Calu3 (cell line): ENCODE results near the gene SIPA1L2. TPM values are rescaled to one million over a fixed set of nuclear protein-coding genes. Genes with fewer than 3 reads are reported as not detected.
A peak's percentile ranks its signal among the peaks of the same experiment; 100 is the strongest.

Experiments used
- BruUV-seq: library from RNA; stranded (reverse); fragments of 400-500 nt; replicated peaks from 2 replicates; lab custom pipeline; 2021; lab: Mats Ljungman, UMichigan
- CTCF ChIA-PET: fragments of 300-600 bp; sonication (Branson Sonifier 250); formaldehyde crosslinking; loops from one replicate; lab custom pipeline; 2022; ENCODE audit warnings: antibody characterized with exemption; lab: Charles Lee
- DNase-seq: peaks from one replicate; pipeline ENCODE4 v3.0.0; 2022
- H3K27ac Mint-ChIP-seq: one replicate; pipeline ENCODE4 v1.8.0; 2022; ENCODE audit warnings: mixed read lengths; ENCODE audit not compliant: unreplicated experiment
- H3K27me3 Mint-ChIP-seq: one replicate; pipeline ENCODE4 v1.8.0; 2022; ENCODE audit warnings: mixed read lengths; ENCODE audit not compliant: unreplicated experiment
- H3K36me3 Mint-ChIP-seq: one replicate; pipeline ENCODE4 v1.8.0; 2022; ENCODE audit warnings: mild to moderate bottlenecking, moderate library complexity, mixed read lengths; ENCODE audit not compliant: insufficient read depth, unreplicated experiment
- H3K4me1 Mint-ChIP-seq: one replicate; pipeline ENCODE4 v1.8.0; 2022; ENCODE audit warnings: mild to moderate bottlenecking, low read depth, mixed read lengths; ENCODE audit not compliant: unreplicated experiment
- H3K4me3 Mint-ChIP-seq: one replicate; pipeline ENCODE4 v1.8.0; 2022; ENCODE audit warnings: mild to moderate bottlenecking, low read depth, moderate library complexity, mixed read lengths; ENCODE audit not compliant: unreplicated experiment
- H3K9me3 Mint-ChIP-seq: one replicate; pipeline ENCODE4 v1.8.0; 2022; ENCODE audit warnings: low read depth, mixed read lengths; ENCODE audit not compliant: unreplicated experiment
- CTCF ChIP-seq: fragments of 200-600 bp; IDR thresholded peaks from one replicate; pipeline ENCODE4 v1.8.0; 2022; ENCODE audit warnings: antibody characterized with exemption; ENCODE audit not compliant: unreplicated experiment
- intact Hi-C: fragments of 100-400 bp; cut with micrococcal nuclease; formaldehyde crosslinking; loops from one replicate; pipeline ENCODE4 v1.10.0; 2022; ENCODE audit not compliant: unreplicated experiment
- total RNA-seq: library from RNA; stranded (reverse); gene quantifications from 2 replicates; pipeline ENCODE4 v1.2.3, GENCODE V29; 2022

The SIPA1L2 gene
- total RNA-seq, 1 experiment from 2014 or later: 1.5 TPM

- Mint-ChIP-seq H3K36me3 (peaks cover 25% of the 10 kb centered on the region), H3K9me3 (no peaks in the 10 kb centered on the region), H3K4me1 (peaks cover 8% of the 10 kb centered on the region), H3K27ac (peak overlapping the region; percentile 54), H3K4me3 (peak overlapping the region; percentile 93), H3K27me3 (peaks cover 88% of the 10 kb centered on the region)
- CTCF ChIA-PET: interaction anchor here (1.1 to 1.6 kb wide), 4 partner anchors 8 to 872 kb away, joined by 3 to 23 read pairs (median 12); no protein-coding TSS in a partner anchor
- no peak for DNase-seq
- intact Hi-C loops: loop anchor here (10.0 kb wide), 1 partner anchor 354 kb away; no protein-coding TSS in a partner anchor
- BruUV-seq: no TSS peak
- no peak for TF ChIP-seq CTCF
These were observed 1.3 kb downstream of the SIPA1L2 start for GRCh38 chr1:232628335-232629249.

- Mint-ChIP-seq H3K36me3 (peaks cover 25% of the 10 kb centered on the region), H3K4me3 (no peak overlapping the region), H3K9me3 (no peaks in the 10 kb centered on the region), H3K27ac (no peak overlapping the region), H3K4me1 (peaks cover 8% of the 10 kb centered on the region), H3K27me3 (peaks cover 80% of the 10 kb centered on the region)
- no TSS peak for BruUV-seq
- no peak for TF ChIP-seq CTCF
- CTCF ChIA-PET: interaction anchor here (0.6 to 1.6 kb wide), 11 partner anchors 9 to 871 kb away, joined by 3 to 23 read pairs (median 4); no protein-coding TSS in a partner anchor
- DNase-seq: peak; percentile 40
- intact Hi-C loops: loop anchor here (1.0 to 10.0 kb wide), 3 partner anchors 353 to 871 kb away; no protein-coding TSS in a partner anchor
These were observed 2.1 kb downstream of the SIPA1L2 start for GRCh38 chr1:232627645-232628334.

- peaks cover 8% of the 10 kb centered on the region for H3K4me1 Mint-ChIP-seq
- TF ChIP-seq CTCF: no peak
- H3K9me3 Mint-ChIP-seq: no peaks in the 10 kb centered on the region
- peaks cover 74% of the 10 kb centered on the region for H3K27me3 Mint-ChIP-seq
- H3K4me3 Mint-ChIP-seq: no peak overlapping the region
- no peak overlapping the region for H3K27ac Mint-ChIP-seq
- intact Hi-C loops: loop anchor here (1.0 to 10.0 kb wide), 3 partner anchors 352 to 870 kb away; no protein-coding TSS in a partner anchor
- H3K36me3 Mint-ChIP-seq: peaks cover 25% of the 10 kb centered on the region
- CTCF ChIA-PET: interaction anchor here (0.6 to 1.6 kb wide), 12 partner anchors 8 to 870 kb away, joined by 3 to 23 read pairs (median 4); no protein-coding TSS in a partner anchor
- no peak for DNase-seq
- no TSS peak for BruUV-seq
These were observed 2.8 kb downstream of the SIPA1L2 start for GRCh38 chr1:232627171-232627570.

GRCh38 chr1:232626452-232626851 lies 3.5 kb downstream of the SIPA1L2 start:
- no peaks in the 10 kb centered on the region for H3K9me3 Mint-ChIP-seq
- H3K4me3 Mint-ChIP-seq: no peak overlapping the region
- intact Hi-C loops: loop anchor here (2.0 to 10.0 kb wide), 2 partner anchors 352 to 870 kb away; no protein-coding TSS in a partner anchor
- H3K27ac Mint-ChIP-seq: no peak overlapping the region
- BruUV-seq: no TSS peak
- DNase-seq: no peak
- CTCF ChIA-PET: interaction anchor here (0.6 to 1.6 kb wide), 4 partner anchors 30 to 759 kb away, joined by 3 to 23 read pairs (median 5); no protein-coding TSS in a partner anchor
- H3K4me1 Mint-ChIP-seq: peaks cover 8% of the 10 kb centered on the region
- TF ChIP-seq CTCF: no peak
- H3K36me3 Mint-ChIP-seq: peaks cover 25% of the 10 kb centered on the region
- peaks cover 69% of the 10 kb centered on the region for H3K27me3 Mint-ChIP-seq
